DOHH2 (cell line): Measurements from ENCODE around the gene KRTAP10-12.

Experiments
- H3F3A ChIP-seq: fragments of 200-600 bp; sonication (generic), shearing (Covaris generic); 2 replicates; pipeline ENCODE4 v1.6.0; 2016; ENCODE audit warnings: antibody characterized with exemption, mild to moderate bottlenecking; ENCODE audit not compliant: control insufficient read depth, insufficient read depth
- H3K27ac ChIP-seq: fragments of 200-600 bp; sonication (generic); 2 replicates; pipeline ENCODE4 v1.5.1; 2014; ENCODE audit warnings: low read depth, mild to moderate bottlenecking, low read length, moderate library complexity
- H3K27me3 ChIP-seq: fragments of 200-600 bp; sonication (generic); 2 replicates; pipeline ENCODE4 v1.6.1; 2014; ENCODE audit warnings: mild to moderate bottlenecking, low read length, mixed read lengths; ENCODE audit not compliant: control insufficient read depth
- H3K36me3 ChIP-seq: fragments of 200-600 bp; sonication (generic); 2 replicates; pipeline ENCODE4 v1.6.1; 2014; ENCODE audit warnings: mild to moderate bottlenecking, low read length, moderate library complexity, mixed read lengths; ENCODE audit not compliant: control insufficient read depth
- H3K4me1 ChIP-seq: fragments of 200-600 bp; sonication (generic); 2 replicates; pipeline ENCODE4 v1.6.1; 2014; ENCODE audit warnings: mild to moderate bottlenecking, low read length, mixed read lengths; ENCODE audit not compliant: control insufficient read depth
- H3K4me2 ChIP-seq: fragments of 200-600 bp; sonication (generic); 2 replicates; pipeline ENCODE4 v1.6.0; 2014; ENCODE audit warnings: mild to moderate bottlenecking, low read length, moderate library complexity
- H3K4me3 ChIP-seq: fragments of 200-600 bp; sonication (generic); 2 replicates; pipeline ENCODE4 v1.5.1; 2014; ENCODE audit warnings: mild to moderate bottlenecking, low read length, mixed read lengths
- H3K79me2 ChIP-seq: fragments of 200-600 bp; sonication (generic); 2 replicates; pipeline ENCODE4 v1.6.1; 2014; ENCODE audit warnings: mild to moderate bottlenecking, low read length, mixed read lengths; ENCODE audit not compliant: control insufficient read depth
- H3K9me2 ChIP-seq: fragments of 200-600 bp; sonication (generic); replicated peaks from 2 replicates; pipeline ENCODE4 v1.6.1; 2014; ENCODE audit warnings: mild to moderate bottlenecking, low read length, mixed read lengths; ENCODE audit not compliant: control insufficient read depth
- H3K9me3 ChIP-seq: fragments of 200-600 bp; sonication (generic); 2 replicates; pipeline ENCODE4 v1.6.1; 2014; ENCODE audit warnings: antibody characterized with exemption, low read length, mixed read lengths; ENCODE audit not compliant: control insufficient read depth, insufficient read depth
- H4K20me1 ChIP-seq: fragments of 200-600 bp; sonication (generic); 2 replicates; pipeline ENCODE4 v1.6.0; 2014; ENCODE audit warnings: low read depth, mild to moderate bottlenecking, antibody characterized with exemption, low read length, moderate library complexity; ENCODE audit not compliant: control insufficient read depth, insufficient read depth
- EZH2phosphoT487 ChIP-seq: fragments of 200-600 bp; sonication (generic); IDR thresholded peaks from 2 replicates; pipeline ENCODE4 v1.6.1; 2017; ENCODE audit warnings: borderline replicate concordance, mild to moderate bottlenecking, antibody characterized with exemption, low read length, moderate library complexity, mixed read lengths
- TF ChIP-seq, protein P1 (sequence below): fragments of 200-600 bp; sonication (generic); IDR thresholded peaks from one replicate; pipeline ENCODE4 v1.5.1; 2014; ENCODE audit warnings: antibody characterized with exemption, mild to moderate bottlenecking, low read depth, low read length; ENCODE audit not compliant: poor library complexity, severe bottlenecking

Gene KRTAP10-12

DNA sequence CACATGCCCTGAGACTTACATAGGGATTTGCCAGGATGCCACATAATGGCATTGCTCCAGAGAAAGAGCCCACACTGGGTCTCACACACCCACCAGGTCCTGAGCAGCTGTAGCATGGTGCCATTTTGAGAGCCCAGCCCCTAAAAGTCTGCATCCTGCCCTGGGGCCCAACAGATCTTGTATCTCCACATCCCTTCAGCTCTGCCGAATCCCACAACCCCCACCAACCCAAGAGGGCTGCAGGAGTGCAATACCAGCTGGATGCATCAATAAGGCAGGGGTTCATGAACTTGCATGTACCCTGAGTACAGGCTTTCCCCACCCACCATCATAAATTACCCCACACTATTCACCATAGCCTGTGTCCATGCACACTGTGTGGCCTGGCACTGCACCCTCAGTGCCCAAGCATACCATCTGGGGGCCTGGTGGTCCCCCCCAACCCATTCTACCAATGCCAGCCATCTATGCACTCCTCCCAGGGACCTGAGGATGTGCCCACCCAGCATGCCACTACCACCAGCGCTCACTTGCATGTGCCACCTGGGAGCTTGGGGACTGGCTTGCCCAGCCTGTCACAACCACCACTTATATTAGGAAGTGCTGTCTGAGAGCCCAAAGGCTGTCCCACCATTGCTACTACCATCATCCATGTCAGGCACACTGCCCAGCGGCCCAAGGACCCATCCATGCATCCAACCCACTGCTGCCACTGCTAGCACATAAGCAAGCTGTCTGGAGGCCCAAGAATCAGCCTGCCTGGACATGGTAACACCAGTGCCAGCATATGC is 26.1 kb upstream of the KRTAP10-12 start:
- H3K4me3 ChIP-seq = no peak overlapping the region
- no peaks in the 10 kb centered on the region for H3K36me3 ChIP-seq
- H3K27me3 ChIP-seq = no peaks in the 10 kb centered on the region
- no peaks in the 10 kb centered on the region for H3F3A ChIP-seq
- H3K4me1 ChIP-seq = no peaks in the 10 kb centered on the region
- no peaks in the 10 kb centered on the region for H4K20me1 ChIP-seq
- H3K9me3 ChIP-seq = peaks cover 2% of the 10 kb centered on the region; the same call in 1 of the 2 replicates
- no peak overlapping the region for H3K27ac ChIP-seq
- H3K4me2 ChIP-seq = no peak overlapping the region
- no peak for TF ChIP-seq EZH2phosphoT487
- TF ChIP-seq, protein P1, sequence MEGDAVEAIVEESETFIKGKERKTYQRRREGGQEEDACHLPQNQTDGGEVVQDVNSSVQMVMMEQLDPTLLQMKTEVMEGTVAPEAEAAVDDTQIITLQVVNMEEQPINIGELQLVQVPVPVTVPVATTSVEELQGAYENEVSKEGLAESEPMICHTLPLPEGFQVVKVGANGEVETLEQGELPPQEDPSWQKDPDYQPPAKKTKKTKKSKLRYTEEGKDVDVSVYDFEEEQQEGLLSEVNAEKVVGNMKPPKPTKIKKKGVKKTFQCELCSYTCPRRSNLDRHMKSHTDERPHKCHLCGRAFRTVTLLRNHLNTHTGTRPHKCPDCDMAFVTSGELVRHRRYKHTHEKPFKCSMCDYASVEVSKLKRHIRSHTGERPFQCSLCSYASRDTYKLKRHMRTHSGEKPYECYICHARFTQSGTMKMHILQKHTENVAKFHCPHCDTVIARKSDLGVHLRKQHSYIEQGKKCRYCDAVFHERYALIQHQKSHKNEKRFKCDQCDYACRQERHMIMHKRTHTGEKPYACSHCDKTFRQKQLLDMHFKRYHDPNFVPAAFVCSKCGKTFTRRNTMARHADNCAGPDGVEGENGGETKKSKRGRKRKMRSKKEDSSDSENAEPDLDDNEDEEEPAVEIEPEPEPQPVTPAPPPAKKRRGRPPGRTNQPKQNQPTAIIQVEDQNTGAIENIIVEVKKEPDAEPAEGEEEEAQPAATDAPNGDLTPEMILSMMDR = no peak
- no peaks in the 10 kb centered on the region for H3K79me2 ChIP-seq
- no peaks in the 10 kb centered on the region for H3K9me2 ChIP-seq

DNA sequence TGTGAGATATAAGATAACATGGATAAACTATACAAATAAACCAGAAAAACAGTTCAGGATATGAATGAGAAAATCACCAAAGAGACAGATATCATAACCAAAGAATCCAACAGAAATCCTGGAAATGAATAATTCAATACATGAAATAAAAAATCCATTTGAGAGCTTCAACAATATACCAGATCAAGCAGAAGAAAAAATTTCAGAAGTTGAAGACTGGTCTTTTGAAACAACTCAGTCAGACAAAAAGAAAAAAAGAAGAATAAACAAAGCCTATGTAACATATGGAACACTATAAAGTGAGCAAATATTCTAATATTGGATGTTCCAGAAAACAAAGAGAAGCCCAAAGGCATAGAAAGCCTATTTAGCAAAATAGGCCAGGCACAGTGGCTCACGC is 25.1 kb upstream of the KRTAP10-12 start:
- no peaks in the 10 kb centered on the region for H3F3A ChIP-seq
- no peak overlapping the region for H3K4me3 ChIP-seq
- H3K4me1 ChIP-seq = no peaks in the 10 kb centered on the region
- H3K79me2 ChIP-seq = no peaks in the 10 kb centered on the region
- H3K27ac ChIP-seq = no peak overlapping the region
- H3K9me3 ChIP-seq = peaks cover 2% of the 10 kb centered on the region; the same call in 1 of the 2 replicates
- H3K36me3 ChIP-seq = no peaks in the 10 kb centered on the region
- TF ChIP-seq, protein P1 = no peak
- no peak for TF ChIP-seq EZH2phosphoT487
- H3K27me3 ChIP-seq = no peaks in the 10 kb centered on the region
- H4K20me1 ChIP-seq = no peaks in the 10 kb centered on the region
- H3K9me2 ChIP-seq = no peaks in the 10 kb centered on the region
- H3K4me2 ChIP-seq = no peak overlapping the region

- no peak for TF ChIP-seq EZH2phosphoT487
- TF ChIP-seq, protein P1 = no peak
- no peak overlapping the region for H3K4me3 ChIP-seq
- no peaks in the 10 kb centered on the region for H3K9me2 ChIP-seq
- H3K36me3 ChIP-seq = no peaks in the 10 kb centered on the region
- H3K27ac ChIP-seq = no peak overlapping the region
- H3F3A ChIP-seq = no peaks in the 10 kb centered on the region
- H3K79me2 ChIP-seq = no peaks in the 10 kb centered on the region
- H4K20me1 ChIP-seq = no peaks in the 10 kb centered on the region
- H3K9me3 ChIP-seq = no peaks in the 10 kb centered on the region
- H3K4me2 ChIP-seq = no peak overlapping the region
- H3K27me3 ChIP-seq = no peaks in the 10 kb centered on the region; the same call in 1 of the 2 replicates
- no peaks in the 10 kb centered on the region for H3K4me1 ChIP-seq
These were observed 19.1 kb upstream of the KRTAP10-12 start for GRCh38 chr21:44677881-44678280.
